Heart right ventricle (tissue), 16 donors: ENCODE results near the gene CPNE5. TPM values are rescaled to one million over a fixed set of nuclear protein-coding genes. Genes with fewer than 3 reads are reported as not detected.

ENCODE experiments used
- ATAC-seq, 8 donors: fragments of 200-7000 bp; cut with Tn5 transposase; one replicate each; pipeline ENCODE4 v1.9.1; 2020; ENCODE audit warnings: mild to moderate bottlenecking in 8 of 8, moderate library complexity in 8 of 8, moderate number of reproducible peaks in 1 of 8
- DNase-seq, 2 donors: peaks; one replicate each; pipeline ENCODE4 v3.0.0-alpha.2; 2020
- H3K27ac ChIP-seq, 10 donors: fragments of 200-600 bp; sonication (generic) in 2 of 10; one replicate each; pipeline versions ENCODE4 v1.5.0 to v1.8.0; 2020 to 2022; ENCODE audit warnings: mild to moderate bottlenecking in 3 of 10
- H3K27me3 ChIP-seq, 7 donors: fragments of 200-600 bp; one replicate each; pipeline ENCODE4 v1.8.0; 2021 to 2022; ENCODE audit warnings: mild to moderate bottlenecking in 2 of 7
- H3K36me3 ChIP-seq, 9 donors: fragments of 200-600 bp; sonication (generic) in 1 of 9; one replicate each; pipeline versions ENCODE4 v1.5.0 to v1.8.0; 2020 to 2022; ENCODE audit warnings: mild to moderate bottlenecking in 2 of 9
- H3K4me1 ChIP-seq, 9 donors: fragments of 200-600 bp; sonication (generic) in 1 of 9; one replicate each; pipeline versions ENCODE4 v1.5.0 to v1.8.0; 2020 to 2022; ENCODE audit warnings: mild to moderate bottlenecking in 4 of 9
- H3K4me3 ChIP-seq, 10 donors: fragments of 200-600 bp; sonication (generic) in 2 of 10; one replicate each; pipeline versions ENCODE4 v1.5.0 to v1.8.0; 2020 to 2022; ENCODE audit warnings: mild to moderate bottlenecking in 7 of 10, moderate library complexity in 2 of 10
- H3K9me3 ChIP-seq, 11 donors: fragments of 200-600 bp in 10 of 11; sonication (generic) in 2 of 11; one replicate each; pipeline versions ENCODE4 v1.5.0 to v1.8.0; 2013 to 2022; ENCODE audit warnings: mild to moderate bottlenecking in 2 of 11, control low read depth in 1 of 11, moderate library complexity in 1 of 11
- CTCF ChIP-seq, 9 donors: fragments of 200-600 bp; sonication (generic) in 2 of 9; IDR thresholded peaks; one replicate each; pipeline versions ENCODE4 v1.5.0 to v1.8.0; 2021 to 2022; ENCODE audit warnings: antibody characterized with exemption in 9 of 9, mild to moderate bottlenecking in 5 of 9, moderate library complexity in 1 of 9
- WGBS, 2 donors: extraction: QIAGEN DNeasy Blood & Tissue Kit; methylation state at CpG; one replicate each; pipeline ENCODE4 v1.1.7; 2013; ENCODE audit warnings: inconsistent platforms in 1 of 2; 5-methylcytosine and 5-hydroxymethylcytosine counted together
- intact Hi-C, 10 donors: fragments of 100-400 bp; cut with DNase I; formaldehyde crosslinking; loops; one replicate each; pipeline versions ENCODE4 v1.11.1 to v1.14.2; 2022
- polyA plus RNA-seq, 2 donors: library from polyadenylated mRNA; stranded (reverse); fragments of 200-250 nt; gene quantifications; one replicate each; pipeline ENCODE4 v1.2.3, GENCODE V29; 2013
- total RNA-seq, 10 donors: library from RNA; stranded (reverse); fragmentation: NEBNext Ultra II Directional in 3 of 10; extraction: Animal tissue kit (Norgen Biotek cat#: 25700) in 3 of 10; gene quantifications; one replicate each; pipeline versions ENCODE4 v1.2.1 to v1.2.4, GENCODE V29; 2021 to 2023
- donor health status: Arrhythmogenic right ventricular cardiomyopathy.
- donor health status: ischemic (EF 13 %, LVEDD 7.1; RV severe dilation, severe dysfunction).
- donor health status: healthy with polysubstance abuse.
- donor health status: DM: no; HTN: yes; CAD: no.
- donor health status: DM: no; HTN: no; CAD: no.
- donor health status: ischemic (EF 25% LVEDD 6.9; RV normal size, moderate dysfunction).
- donor health status: ischemic (EF 25% LVEDD 5.7; RV mildly dilated, moderate dysfunction).
- donor health status: healthy.
- donor health status: DM: yes; HTN: yes; CAD: no.
- donor health status: Ischemic cardiomyopathy.
- donor health status: ischemic (EF 35%, LVEDD 5.7; RV mildly dilated, moderate dysfunction).
- donor health status: nonischemic (EF 11% LVEDD 7.7; RV severe dilation, severe dysfunction).
- donor health status: DM: yes; HTN: yes; CAD: no.
- donor health status: PGD.
- donor health status: ischemic (EF 29% LVEDD 5.4; RV normal size, mild dysfunction).
- donor health status: nonischemic (EF 23%, LVEDD 6.1; RV moderate dilation, normal function).

The CPNE5 gene
- total and polyA plus RNA-seq, 12 donors = 2.8 to 98.2 (median 24.4) TPM

DNA sequence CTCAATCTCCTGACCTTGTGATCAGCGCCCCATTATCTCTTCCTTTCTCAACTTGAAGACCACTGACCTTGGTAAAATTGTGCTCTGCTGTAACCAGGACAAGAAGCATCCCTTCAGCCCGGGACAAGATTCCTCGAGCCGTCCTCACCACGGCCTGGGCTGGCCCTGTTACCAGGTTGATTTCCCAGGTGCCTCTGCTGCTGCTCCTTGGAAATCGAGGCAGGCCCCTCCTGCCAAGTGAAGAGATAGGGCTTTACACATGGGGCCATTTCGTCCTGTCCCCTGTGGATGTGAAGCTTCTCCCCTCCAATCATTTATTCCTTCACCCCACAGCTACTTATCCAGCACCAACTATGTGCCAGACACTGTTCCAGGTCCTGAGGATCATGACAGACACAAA lies 120.1 kb downstream of the CPNE5 start:
- Histone ChIP-seq H3K36me3 (no peaks in the 10 kb centered on the region), H3K4me3 (no peak overlapping the region), H3K27me3 (no peaks in the 10 kb centered on the region), H3K27ac (no peak overlapping the region), H3K9me3 (no peaks in the 10 kb centered on the region), H3K4me1 (no peaks in the 10 kb centered on the region)
- intact Hi-C loops = no loop called here
- no peak for ATAC-seq
- DNase-seq = no peak
- no peak for TF ChIP-seq CTCF (IDR thresholded peaks at IDR 0.05)
- 88 to 95% methylated on average over 7 of the region's 7 CpGs for WGBS, 2 donors

DNA sequence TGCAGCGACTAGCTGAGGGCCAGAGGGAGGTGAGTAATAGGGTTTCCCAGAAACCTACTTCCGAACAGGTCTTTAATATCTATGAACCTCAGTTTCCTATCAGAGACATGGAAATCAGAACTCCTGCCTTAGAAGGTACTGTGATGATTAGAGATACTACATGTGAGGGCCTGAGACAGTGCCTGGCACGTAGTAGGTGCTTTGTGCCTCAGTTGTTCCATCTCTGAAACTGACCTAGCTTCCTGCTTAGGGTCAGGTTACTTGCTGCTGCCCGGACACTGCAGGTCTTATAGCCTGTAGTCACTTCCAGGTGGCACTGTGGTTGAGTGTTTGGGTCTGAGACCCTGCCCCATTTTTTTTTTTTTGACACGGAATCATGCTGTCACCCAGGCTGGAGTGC lies 120.7 kb downstream of the CPNE5 start:
- WGBS, 2 donors = 82 to 85% methylated on average over 5 of the region's 5 CpGs
- intact Hi-C loops = no loop called here
- DNase-seq = no peak
- TF ChIP-seq CTCF (IDR thresholded peaks at IDR 0.05) = no peak
- H3K4me3 ChIP-seq = no peak overlapping the region
- ATAC-seq = no peak
- H3K9me3 ChIP-seq = no peaks in the 10 kb centered on the region
- no peaks in the 10 kb centered on the region for H3K27me3 ChIP-seq
- no peaks in the 10 kb centered on the region for H3K36me3 ChIP-seq
- no peak overlapping the region for H3K27ac ChIP-seq
- no peaks in the 10 kb centered on the region for H3K4me1 ChIP-seq

GRCh38 chr6:36717871-36718540 lies 121.2 kb downstream of the CPNE5 start:
- no peak for TF ChIP-seq CTCF (IDR thresholded peaks at IDR 0.05)
- Histone ChIP-seq H3K4me3 (no peak overlapping the region), H3K36me3 (no peaks in the 10 kb centered on the region), H3K27ac (no peak overlapping the region), H3K9me3 (no peaks in the 10 kb centered on the region), H3K27me3 (no peaks in the 10 kb centered on the region), H3K4me1 (no peaks in the 10 kb centered on the region)
- WGBS, 2 donors = 81 to 82% methylated on average over 12 of the region's 12 CpGs
- DNase-seq = no peak
- intact Hi-C loops = no loop called here
- ATAC-seq = no peak

- TF ChIP-seq CTCF (IDR thresholded peaks at IDR 0.05) = no peak
- no peaks in the 10 kb centered on the region for H3K27me3 ChIP-seq
- intact Hi-C loops = no loop called here
- H3K36me3 ChIP-seq = no peaks in the 10 kb centered on the region
- H3K4me1 ChIP-seq = no peaks in the 10 kb centered on the region
- H3K27ac ChIP-seq = no peak overlapping the region
- H3K4me3 ChIP-seq = no peak overlapping the region
- H3K9me3 ChIP-seq = no peaks in the 10 kb centered on the region
- ATAC-seq (no peak), DNase-seq (no peak)
- 70 to 73% methylated on average over 13 of the region's 13 CpGs for WGBS, 2 donors
Measured at GRCh38 chr6:36717231-36717825, 121.9 kb downstream of the CPNE5 start.
